LNCaP clone FGC (cell line): ENCODE measurements around the gene CD52.
"Not testable (repeated sequence)": the region's sequence is repeated elsewhere in the genome, so short reads cannot be mapped to it uniquely, and the experiment has no call there.

Source experiments
- DNase-seq: peaks from one replicate; pipeline ENCODE4 v3.0.0-alpha.2; 2011; ENCODE audit warnings: low read depth
- H3K4me3 ChIP-seq: 2 replicates; pipeline ENCODE4 v1.5.1; 2011; ENCODE audit warnings: mild to moderate bottlenecking, low read depth, low read length, control low read depth
- CTCF ChIP-seq: IDR thresholded peaks from 2 replicates; pipeline ENCODE4 v1.5.1; 2012; ENCODE audit warnings: mild to moderate bottlenecking; ENCODE audit not compliant: control insufficient read depth, insufficient read depth; ENCODE audit errors: extremely low read depth

The CD52 gene

GRCh38 chr1:26290122-26290881, 27.5 kb upstream of the CD52 start:
- no peak for DNase-seq
- TF ChIP-seq CTCF, result no peak
- no peak overlapping the region for H3K4me3 ChIP-seq

- no peak for TF ChIP-seq CTCF
- H3K4me3 ChIP-seq, result no peak overlapping the region
- DNase-seq, result no peak
Measured at GRCh38 chr1:26290882-26291261, 26.9 kb upstream of the CD52 start.

GRCh38 chr1:26291433-26291832, 26.3 kb upstream of the CD52 start:
- no peak for TF ChIP-seq CTCF
- no peak overlapping the region for H3K4me3 ChIP-seq
- no peak for DNase-seq

- no peak for TF ChIP-seq CTCF
- H3K4me3 ChIP-seq, result no peak overlapping the region
- DNase-seq, result no peak
Measured at GRCh38 chr1:26291939-26292338, 25.8 kb upstream of the CD52 start.

- not testable (repeated sequence) for DNase-seq, H3K4me3 ChIP-seq
Measured at GRCh38 chr1:26292735-26293134, 25.0 kb upstream of the CD52 start.

- TF ChIP-seq CTCF, result no peak
- no peak overlapping the region for H3K4me3 ChIP-seq
- DNase-seq, result no peak
Measured at GRCh38 chr1:26293911-26294463, 23.8 kb upstream of the CD52 start.

GRCh38 chr1:26295194-26296138, 22.3 kb upstream of the CD52 start:
- DNase-seq, result no peak
- no peak for TF ChIP-seq CTCF

More at GRCh38 chr1:26295194-26296138, 22.3 kb upstream of the CD52 start:
- no peak overlapping the region for H3K4me3 ChIP-seq
